LNCAP (cell line): ENCODE data around the gene IER5.

Source experiments
- CTCF ChIP-seq: fragments of 450-650 bp; IDR thresholded peaks from 2 replicates; pipeline ENCODE4 v1.5.1; 2017; ENCODE audit warnings: mild to moderate bottlenecking

Gene IER5

GRCh38 chr1:181064702-181065101 lies 23.8 kb upstream of the IER5 start:
- TF ChIP-seq CTCF = no peak

GRCh38 chr1:181073638-181074037 lies 14.9 kb upstream of the IER5 start:
- no peak for TF ChIP-seq CTCF

GRCh38 chr1:181075766-181076350 lies 12.6 kb upstream of the IER5 start:
- no peak for TF ChIP-seq CTCF

GRCh38 chr1:181076852-181077251 lies 11.6 kb upstream of the IER5 start:
- TF ChIP-seq CTCF = no peak

- TF ChIP-seq CTCF = no peak
Observed at GRCh38 chr1:181077576-181078242, 10.8 kb upstream of the IER5 start.

- no peak for TF ChIP-seq CTCF
Observed at GRCh38 chr1:181079382-181079781, 9.1 kb upstream of the IER5 start.

- TF ChIP-seq CTCF = no peak
Observed at GRCh38 chr1:181079920-181080319, 8.6 kb upstream of the IER5 start.
